HuH-7.5 (cell line): ENCODE results near the gene FHIT.

Source experiments
- DNase-seq: peaks from one replicate; pipeline ENCODE4 v3.0.0; 2011; ENCODE audit warnings: low spot score

The FHIT gene

DNA sequence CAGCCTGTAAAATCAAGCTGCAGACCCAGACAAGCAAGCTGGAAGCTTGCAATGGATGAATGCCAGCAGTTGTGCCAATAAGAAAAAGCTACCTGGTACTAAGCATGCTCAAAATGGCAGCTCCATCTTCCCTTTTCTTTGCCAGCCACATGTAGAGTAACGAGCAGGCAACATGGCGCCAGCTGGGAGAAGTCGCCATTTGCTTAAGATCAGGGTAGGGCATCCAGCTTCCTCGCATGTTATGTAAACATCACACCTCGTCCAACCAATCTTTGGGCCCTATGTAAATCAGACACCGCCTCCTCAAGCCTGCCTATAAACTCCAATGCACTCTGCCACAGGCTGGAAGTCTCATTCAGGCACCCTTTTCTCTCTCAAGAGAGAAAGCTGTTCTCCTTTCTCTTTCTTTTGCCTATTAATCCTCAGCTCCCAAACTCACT, 973.9 kb downstream of the FHIT start:
- no peak for DNase-seq

DNA sequence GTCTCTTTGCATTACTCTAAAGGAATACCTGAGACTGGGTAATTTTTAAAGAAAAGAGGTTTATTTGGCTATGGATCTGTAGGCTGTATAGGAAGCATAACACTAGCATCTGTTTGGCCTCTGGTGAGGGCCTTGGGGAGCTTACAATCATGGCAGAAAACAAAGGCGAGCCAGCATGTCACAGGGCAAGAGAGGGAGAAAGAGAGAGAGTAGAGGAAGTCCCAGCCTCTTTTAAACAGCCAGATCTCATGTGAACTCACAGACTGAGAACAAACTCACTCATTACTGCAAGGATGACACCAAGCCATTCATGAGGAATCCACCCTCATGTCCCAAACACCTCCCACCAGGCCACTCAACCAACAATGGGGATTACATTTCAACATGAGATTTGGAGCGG, 974.6 kb downstream of the FHIT start:
- DNase-seq: no peak

DNA sequence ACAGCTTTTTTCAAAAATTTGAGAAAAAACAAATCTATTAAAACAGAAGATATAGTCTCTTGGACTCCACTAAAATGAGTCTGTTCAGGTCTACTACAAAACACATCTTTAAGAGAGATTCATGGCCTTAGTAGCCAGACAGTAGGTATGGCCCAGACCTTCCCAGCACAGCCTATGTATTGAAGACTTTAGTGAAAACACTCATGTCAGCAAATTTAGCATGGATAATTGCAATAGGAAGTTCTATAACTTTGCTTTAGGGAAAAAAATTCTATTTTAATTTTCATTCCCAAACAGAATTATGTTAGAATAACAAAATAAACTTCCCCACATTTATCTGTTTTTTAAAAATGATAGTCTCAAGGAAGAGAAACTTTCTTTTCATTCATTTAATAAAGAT, 976.6 kb downstream of the FHIT start:
- DNase-seq: no peak

DNA sequence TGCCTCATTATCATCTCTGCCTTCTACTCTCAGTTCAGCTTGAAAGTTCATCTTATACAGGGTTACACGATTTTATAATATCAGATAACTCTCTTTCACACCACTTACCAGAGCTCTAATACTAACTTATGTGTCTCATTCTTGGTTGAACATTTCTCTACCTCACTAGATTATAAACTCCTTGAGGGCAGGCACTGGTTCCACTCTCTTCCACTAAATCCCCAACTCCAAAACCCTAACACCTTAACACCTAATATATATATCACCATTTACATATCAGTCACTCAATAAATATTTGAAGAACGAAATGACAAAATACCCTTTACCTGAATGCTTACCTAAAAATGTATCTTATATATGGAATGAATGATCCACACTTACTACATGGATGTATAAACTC, 977.2 kb downstream of the FHIT start:
- no peak for DNase-seq

DNA sequence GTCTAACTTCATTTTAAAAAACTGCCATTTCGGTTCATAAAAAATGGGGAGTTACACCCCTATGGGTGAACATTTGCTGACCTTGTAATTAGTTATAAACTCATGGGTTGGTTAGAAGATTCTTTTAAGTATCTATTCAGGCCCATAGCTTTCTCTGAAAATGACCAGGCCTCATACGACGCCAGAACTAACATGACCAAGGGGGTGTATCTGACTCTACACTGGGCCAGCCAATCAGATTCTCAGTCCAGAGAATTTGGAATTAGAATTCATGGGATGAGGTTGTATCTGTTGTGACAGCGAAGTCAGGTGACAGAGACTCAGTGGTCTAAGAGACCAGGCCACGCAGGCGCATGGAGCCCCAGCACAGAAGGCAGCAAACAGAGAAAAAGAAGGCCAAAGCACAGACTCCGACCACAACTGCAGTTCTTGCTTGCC, 981.4 kb downstream of the FHIT start:
- DNase-seq: no peak

DNA sequence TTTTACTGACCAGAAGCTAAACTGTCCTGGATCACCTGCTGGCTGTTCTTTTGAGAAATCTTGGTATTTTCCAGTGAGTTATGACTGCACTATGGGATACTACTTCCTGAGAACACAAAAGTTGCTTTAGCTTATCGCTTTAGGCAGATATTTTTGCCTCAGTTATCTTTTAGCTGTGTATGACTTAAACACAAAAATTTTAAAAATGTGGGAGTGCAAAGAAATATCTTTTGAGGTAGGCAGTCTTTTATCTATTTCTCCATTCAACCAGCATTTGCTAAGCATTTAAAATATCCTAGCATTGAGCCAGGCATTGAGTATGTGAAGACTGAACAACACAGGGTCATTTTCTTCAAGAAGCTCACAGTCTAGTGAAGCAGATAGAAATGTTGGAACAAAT, 981.9 kb downstream of the FHIT start:
- no peak for DNase-seq

DNA sequence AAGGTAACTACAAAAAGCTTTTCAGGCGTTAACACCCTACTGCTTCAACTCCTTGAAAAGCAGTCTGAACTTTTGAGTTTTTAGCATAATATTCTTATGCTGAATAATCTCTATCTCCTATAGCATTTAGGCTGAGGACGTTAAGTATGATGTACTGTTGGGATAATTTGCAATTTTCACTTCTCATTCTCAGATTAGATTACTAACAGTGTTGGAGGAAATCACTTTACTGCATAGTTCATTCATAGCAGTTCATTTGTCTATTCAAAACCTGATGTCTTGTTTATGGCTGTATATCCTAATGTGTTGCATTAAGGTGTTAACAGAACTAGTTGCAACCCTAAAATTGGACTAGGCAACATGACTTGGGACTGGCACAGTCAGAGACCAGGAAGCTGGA, 983.1 kb downstream of the FHIT start:
- DNase-seq: no peak

DNA sequence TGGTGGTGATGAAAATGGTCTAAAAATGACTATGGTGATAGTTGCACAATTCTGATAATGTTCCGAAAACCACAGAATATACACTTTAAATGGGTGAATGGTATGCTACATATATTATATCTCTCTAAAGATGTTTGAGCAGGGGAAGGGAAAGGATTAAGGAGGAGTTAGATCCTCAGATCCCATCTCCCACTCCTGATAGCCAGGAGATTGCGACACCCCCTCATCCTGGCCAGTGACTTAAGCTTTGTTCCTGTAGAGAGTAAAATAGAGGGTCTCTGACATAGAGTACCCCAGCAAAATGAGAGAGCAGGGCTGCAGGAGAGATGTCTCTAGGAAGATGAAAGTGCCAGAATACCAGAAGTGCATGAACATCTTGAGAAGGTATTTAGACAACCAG, 984.8 kb downstream of the FHIT start:
- DNase-seq: no peak

DNA sequence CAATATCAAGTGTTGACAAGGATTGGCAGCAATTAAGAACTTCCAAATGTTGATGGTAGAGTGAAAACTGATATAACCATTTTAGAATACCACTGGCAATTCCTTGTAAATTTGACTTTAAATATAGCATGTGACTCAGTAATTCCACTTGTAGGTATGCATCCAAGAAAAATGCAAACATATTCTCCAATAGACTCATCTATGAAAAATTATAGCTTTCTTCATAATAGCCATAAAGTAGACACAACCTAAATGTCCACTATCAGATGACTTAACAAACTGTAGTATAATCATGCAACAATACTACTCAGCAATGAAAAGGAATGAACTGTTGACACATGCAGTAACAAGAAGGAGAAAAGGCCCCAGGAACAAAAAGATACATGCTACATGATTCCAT, 988.1 kb downstream of the FHIT start:
- no peak for DNase-seq

DNA sequence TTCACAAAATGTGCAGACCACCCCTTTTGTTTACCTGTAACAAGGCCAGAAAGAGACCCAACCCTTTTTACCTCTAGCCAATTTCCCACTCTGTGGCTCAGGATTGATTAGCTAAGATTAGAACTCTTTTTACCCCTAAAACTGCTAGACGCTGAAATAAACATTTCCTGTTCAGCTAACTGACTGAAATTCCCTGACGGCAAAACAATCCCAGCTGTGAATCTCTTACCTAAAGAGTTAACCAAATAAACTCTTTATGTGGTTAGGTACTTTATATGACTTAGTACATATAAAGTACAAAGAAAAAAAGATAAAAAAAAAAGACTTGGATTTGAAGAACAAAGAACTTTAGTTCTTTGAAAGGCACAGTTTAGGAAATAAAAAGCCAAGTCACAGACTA, 988.7 kb downstream of the FHIT start:
- no peak for DNase-seq

DNA sequence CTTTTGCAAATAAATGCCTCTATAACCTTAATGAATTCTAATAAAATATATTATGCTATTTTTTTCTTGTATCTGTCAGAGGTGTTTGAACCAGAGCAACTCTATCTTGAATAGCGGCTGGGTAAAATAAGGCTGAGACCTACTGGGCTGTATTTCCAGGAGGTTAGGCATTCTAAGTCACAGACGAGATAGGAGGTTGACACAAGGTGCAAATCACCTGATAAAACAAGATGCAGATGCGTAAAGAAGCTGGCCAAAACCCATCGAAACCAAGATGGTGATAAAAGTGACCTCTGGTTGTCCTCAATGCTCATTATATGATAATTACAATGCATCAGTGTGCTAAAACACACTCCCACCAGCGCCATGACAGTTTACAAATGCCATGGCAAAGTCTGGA, 990.7 kb downstream of the FHIT start:
- DNase-seq: no peak

DNA sequence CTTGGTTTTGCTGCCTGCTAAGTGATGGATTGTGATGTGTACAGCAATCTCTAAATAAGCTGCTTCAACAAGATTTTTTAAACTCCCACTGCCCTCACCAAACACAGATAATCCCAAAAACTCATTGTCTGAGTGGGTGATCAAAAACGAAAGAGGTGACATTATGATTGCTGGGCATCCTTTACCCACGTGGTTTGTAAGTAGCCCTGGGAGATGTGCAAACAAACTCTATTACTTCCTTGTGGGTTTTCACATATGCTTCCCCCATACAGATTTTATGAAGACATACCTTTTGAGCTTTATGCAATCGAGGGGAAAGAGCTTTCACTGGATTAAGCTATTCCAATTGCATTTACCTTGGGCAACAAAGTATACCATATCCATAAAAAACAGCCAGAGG, 1000.4 kb downstream of the FHIT start:
- DNase-seq: no peak

DNA sequence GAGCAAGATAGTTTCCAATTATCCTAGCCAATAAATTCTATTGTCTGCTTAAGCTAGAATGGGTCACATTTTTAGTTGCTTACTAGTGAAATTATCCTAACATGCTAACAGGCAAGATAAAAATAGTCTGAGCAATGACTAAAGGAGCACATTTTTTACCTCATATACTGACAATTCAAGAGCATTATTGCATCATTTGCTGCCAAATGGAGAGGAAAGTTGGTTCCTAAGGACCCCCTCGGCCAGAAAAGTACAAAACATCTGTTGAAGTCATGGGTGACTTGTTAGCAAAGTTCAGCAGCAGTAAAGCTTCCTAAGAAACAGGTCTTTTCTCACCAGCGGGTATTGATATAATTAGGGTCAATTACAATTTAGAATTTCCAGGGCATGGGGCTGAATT, 1001.0 kb downstream of the FHIT start:
- DNase-seq: no peak

DNA sequence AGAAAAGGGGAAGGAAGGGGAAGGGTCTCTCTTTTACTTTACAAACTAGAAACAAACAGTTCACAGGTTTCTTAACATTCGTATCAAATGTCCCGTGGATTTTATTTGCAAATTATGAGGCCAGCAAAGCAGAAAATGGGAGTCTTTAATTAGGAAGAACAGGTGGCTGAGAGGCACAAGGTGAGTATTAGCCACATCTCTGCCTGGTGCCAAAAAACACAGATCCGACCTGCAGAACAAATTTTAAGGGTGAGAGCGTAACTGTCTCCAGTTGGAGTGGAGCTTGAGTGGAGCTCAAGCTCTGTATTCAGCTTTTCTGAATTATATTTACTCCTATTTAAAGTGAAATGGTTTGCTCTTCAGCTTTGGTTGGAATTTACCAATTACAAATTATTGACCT, 1004.9 kb downstream of the FHIT start:
- DNase-seq: no peak

DNA sequence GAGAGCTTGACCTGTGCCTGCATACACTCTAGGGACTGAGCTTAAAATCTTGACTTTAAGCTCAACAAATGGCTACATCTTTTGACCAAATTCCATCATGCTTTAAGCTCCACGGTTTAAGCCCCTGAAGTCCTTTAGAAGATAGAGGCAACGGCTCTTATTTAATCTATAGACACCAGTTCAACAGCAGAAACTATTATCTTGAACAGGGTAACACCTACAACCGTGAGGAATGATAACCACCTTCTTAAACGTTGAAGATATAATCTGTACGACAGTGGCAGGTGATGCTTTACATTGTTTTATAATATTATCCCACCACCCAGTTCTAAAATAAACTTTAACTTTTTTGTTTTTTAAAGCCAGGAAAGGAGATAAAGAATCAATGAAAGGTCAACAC, 1007.8 kb downstream of the FHIT start:
- no peak for DNase-seq

DNA sequence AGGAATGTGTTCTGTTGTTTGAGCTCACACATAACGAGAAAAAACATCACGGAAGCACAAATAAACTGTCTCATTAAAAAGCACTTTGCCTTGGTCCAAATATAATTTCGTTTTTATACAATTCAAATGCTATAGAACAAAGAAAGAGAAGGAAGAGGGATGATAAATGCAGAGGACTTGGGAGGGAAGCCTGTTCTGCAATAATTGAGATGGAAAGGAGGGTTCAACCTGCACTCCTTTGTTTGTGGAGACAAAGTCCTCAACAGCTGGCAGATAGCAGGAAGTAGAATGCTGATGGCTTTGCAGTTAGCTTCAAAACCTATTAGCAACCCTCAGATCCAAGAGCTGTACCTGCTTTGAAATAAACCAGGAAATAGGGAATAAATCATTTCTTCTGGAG, 1010.8 kb downstream of the FHIT start:
- no peak for DNase-seq

DNA sequence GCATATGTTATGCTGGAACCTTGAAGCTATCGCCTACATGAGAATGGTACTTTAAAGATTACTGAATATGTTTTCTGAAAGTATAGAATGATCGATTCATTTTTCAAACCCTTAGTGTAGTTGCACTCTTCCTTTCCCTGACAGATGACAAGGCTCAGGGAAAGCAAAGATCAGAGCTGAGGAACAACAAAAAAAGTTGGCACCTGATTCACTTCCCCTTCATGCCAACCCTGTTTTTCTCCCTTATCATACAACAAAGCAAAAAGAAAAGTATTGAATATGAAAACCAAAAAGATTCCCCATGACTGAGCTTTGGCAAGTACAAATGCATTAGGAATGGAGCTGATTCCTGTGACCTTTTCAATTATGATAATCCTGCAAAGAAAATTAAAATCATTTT, 1012.7 kb downstream of the FHIT start:
- no peak for DNase-seq

DNA sequence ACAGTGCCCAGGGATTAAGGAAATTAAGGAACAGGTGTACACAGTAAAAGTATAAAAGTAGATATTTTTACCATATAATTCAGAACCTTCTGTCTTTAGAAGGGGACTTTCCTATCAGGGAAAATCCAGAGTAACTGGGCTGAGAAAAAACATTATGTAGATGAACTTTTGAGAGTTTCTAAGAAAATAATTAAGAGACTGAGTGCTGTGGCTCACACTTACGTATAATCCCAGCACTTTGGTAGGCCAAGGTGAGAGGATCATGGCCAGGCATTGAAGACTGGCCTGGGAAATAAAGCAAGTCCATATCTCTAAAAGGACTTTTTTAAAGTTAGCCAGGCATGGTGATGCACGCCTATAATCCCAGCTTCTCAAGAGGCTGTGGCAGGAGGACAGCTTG, 1021.8 kb downstream of the FHIT start:
- DNase-seq: no peak

DNA sequence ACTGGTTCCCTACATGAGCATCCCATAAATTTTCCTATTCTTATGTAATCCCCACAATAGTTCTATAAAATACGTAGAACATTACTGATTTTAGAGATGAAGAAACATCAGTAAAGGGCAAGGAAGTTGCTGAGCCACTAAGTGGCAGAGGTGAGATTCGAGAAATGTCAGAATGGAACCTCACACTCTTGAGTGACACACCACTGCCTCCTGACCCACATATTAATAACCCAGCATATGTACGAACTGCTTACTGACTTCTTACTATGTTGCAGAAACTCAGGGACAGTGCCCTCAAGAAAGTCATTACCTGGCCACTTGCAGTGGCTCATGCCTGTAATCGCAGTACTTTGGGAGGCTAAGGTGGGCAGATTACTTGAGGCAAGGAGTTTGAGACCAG, 1022.4 kb downstream of the FHIT start:
- no peak for DNase-seq

DNA sequence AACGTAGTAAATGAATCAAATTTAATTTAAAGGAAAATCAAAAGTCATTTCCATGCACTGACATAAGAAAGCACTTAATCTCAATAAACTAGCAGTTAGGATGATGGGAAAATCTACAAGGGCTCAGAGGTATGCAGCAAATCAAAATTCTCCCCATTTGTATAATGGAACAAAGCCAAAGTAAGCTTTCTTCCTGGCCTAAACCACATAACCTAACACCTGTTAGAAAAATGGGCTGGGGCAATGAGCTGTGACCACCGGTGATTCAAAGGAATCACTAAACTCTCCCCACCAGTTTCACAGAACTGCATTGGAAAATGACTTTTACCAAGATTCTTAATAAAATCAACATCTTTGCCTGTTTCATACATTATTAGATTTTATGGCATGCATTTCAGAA, 1024.3 kb downstream of the FHIT start:
- DNase-seq: no peak

DNA sequence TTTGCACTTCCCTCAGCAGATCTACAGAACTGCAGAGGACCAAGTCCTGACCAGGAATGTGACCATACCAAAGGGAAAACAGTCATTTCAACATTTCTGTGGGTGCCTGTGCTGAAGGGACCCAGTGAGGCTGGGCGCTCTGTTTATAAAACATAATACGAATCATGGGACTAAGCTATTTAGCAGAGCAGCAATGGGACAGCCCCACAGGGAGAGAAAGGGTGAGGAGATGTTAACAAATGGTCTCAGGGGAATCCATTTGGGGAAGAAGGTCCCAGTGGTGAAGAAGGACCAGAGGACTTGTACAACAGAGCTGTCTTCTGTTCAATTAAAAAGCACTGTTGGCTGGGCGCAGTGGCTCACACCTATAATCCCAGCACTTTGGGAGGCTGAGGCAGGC, 1025.4 kb downstream of the FHIT start:
- no peak for DNase-seq

DNA sequence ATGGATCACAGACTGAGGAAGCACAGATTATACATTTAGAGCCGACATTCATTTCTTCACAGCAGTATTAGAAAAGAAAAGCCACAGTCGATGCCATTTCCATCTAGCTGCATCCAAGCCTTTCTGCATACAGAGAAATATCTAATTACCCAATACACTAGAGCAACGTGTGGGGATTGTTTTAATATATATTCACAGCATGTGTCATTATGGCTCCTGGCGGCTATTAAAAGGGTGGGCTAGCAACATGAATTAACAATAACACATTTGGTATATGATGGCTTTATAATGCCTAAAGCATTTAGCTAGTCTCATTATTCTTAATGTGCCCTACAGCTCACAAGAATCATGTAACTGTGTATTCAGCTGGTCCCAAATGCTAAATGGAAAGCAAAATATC, 1030.5 kb downstream of the FHIT start:
- no peak for DNase-seq

DNA sequence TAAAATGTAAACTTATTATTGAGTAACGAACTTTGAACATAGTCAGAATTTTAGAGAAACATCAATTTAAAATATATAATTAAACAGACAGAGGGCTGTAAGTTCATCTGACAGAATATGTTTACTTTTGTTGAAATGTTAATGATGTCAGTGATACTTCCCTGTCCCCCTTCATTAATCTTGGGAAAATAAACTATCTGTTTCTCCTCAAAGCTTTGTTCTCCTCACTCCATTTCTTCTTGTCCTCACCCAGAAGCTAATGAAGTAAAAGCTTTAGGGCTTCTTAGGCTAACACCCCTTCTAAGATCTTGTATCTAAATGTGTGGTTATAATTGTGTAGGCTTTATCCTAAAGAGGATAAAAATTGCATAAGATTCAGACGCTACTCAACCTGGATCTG, 1031.8 kb downstream of the FHIT start:
- no peak for DNase-seq

DNA sequence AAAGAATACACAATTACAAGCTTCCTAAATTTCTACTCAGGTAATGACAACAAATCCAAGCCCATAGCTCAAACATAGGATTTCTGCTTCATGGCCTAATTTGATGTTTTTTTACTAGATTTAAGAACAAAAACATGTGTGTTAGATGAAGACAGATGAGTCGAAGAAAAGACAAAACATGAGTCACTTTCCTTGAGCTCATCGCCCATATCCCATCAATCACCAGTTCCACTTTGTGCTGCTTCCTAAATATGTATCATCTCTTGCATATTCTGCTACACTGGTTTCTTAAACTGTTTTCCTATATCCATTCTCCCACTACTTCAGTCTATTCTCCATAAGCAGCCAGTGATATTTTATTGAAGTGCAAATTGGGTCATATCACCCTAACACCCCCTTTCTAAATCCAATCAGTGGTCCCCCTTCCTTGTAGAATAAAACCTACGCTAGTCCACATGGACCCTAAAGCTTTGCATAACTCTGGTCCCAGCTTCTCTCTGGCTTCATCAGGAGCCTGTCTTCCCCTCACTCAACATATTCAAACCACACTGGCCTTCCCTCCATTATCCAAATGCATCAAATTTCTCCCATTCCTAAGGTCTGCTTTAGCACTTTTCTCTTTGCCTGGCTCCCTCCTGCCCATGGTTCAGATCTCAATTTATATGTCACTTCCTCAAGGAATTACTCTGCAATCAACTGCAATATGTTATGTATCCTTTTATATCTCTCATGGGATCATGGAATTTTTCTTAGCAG, 1033.9 kb downstream of the FHIT start:
- no peak for DNase-seq
